ENCODE results near the gene INCA1.

GRCh38 chr17:5023588-5024147 is 26.3 kb upstream of the INCA1 start:
- TF ChIP-seq EZH2 (IDR thresholded peaks at IDR 0.05) (no peak), POLR2AphosphoS5 (IDR thresholded peaks at IDR 0.05; ENCODE audit: borderline replicate concordance, low read depth, low read length) (no peak), FOXP2 (optimal IDR thresholded peaks at IDR 0.05; ENCODE audit: control extremely low read depth, extremely low read length, insufficient read depth) (no peak)

Measured in SK-N-MC (cell line).